ENCODE data around the gene DDX47.

Gene DDX47

GRCh38 chr12:12821975-12822374 is 8.8 kb downstream of the DDX47 start:
- no peak for DNase-seq (ENCODE audit: low read depth)
- TF ChIP-seq CTCF (IDR thresholded peaks at IDR 0.05; ENCODE audit: control insufficient read depth, extremely low read depth, insufficient read depth) = no peak
- no peak overlapping the region for H3K4me3 ChIP-seq (ENCODE audit: low read depth, low read length)

GRCh38 chr12:12822886-12823285 is 9.7 kb downstream of the DDX47 start:
- TF ChIP-seq CTCF (IDR thresholded peaks at IDR 0.05; ENCODE audit: control insufficient read depth, extremely low read depth, insufficient read depth) = no peak
- no peak overlapping the region for H3K4me3 ChIP-seq (ENCODE audit: low read depth, low read length)
- no peak for DNase-seq (ENCODE audit: low read depth)

- no peak for TF ChIP-seq CTCF (IDR thresholded peaks at IDR 0.05; ENCODE audit: control insufficient read depth, extremely low read depth, insufficient read depth)
- DNase-seq (ENCODE audit: low read depth) = no peak
Observed at GRCh38 chr12:12823300-12823699, 10.2 kb downstream of the DDX47 start.

GRCh38 chr12:12823811-12824210 is 10.7 kb downstream of the DDX47 start:
- TF ChIP-seq CTCF (IDR thresholded peaks at IDR 0.05; ENCODE audit: control insufficient read depth, extremely low read depth, insufficient read depth) = no peak
- DNase-seq (ENCODE audit: low read depth) = no peak
- H3K4me3 ChIP-seq (ENCODE audit: low read depth, low read length) = no peak overlapping the region

More at GRCh38 chr12:12823300-12823699, 10.2 kb downstream of the DDX47 start:
- H3K4me3 ChIP-seq (ENCODE audit: low read depth, low read length) = no peak overlapping the region

- no peak overlapping the region for H3K4me3 ChIP-seq (ENCODE audit: low read depth, low read length)
- no peak for DNase-seq (ENCODE audit: low read depth)
- no peak for TF ChIP-seq CTCF (IDR thresholded peaks at IDR 0.05; ENCODE audit: control insufficient read depth, extremely low read depth, insufficient read depth)
Observed at GRCh38 chr12:12835378-12836146, 22.4 kb downstream of the DDX47 start.

- DNase-seq (ENCODE audit: low read depth) = no peak
- H3K4me3 ChIP-seq (ENCODE audit: low read depth, low read length) = no peak overlapping the region
- no peak for TF ChIP-seq CTCF (IDR thresholded peaks at IDR 0.05; ENCODE audit: control insufficient read depth, extremely low read depth, insufficient read depth)
Observed at GRCh38 chr12:12836571-12836970, 23.4 kb downstream of the DDX47 start.
